ENCODE measurements around the gene UBALD2.
A peak's percentile ranks its signal among the peaks of the same experiment; 100 is the strongest.
"Not testable (repeated sequence)": the region's sequence is repeated elsewhere in the genome, so short reads cannot be mapped to it uniquely, and the experiment has no call there.

Gene UBALD2

GRCh38 chr17:76265624-76266243 lies 586 bp downstream of the UBALD2 start:
- Histone ChIP-seq H3K36me3 (ENCODE audit: insufficient read depth, low read length) (peaks cover 48% of the 10 kb centered on the region), H3K79me2 (ENCODE audit: insufficient read depth, low read length) (peaks cover 51% of the 10 kb centered on the region), H3K27me3 (ENCODE audit: insufficient read depth, low read length, poor library complexity) (no peaks in the 10 kb centered on the region), H3K9me3 (ENCODE audit: insufficient read depth, low read length, severe bottlenecking) (no peaks in the 10 kb centered on the region), H3K4me1 (ENCODE audit: insufficient read depth, low read length) (peaks cover 58% of the 10 kb centered on the region), H3K4me3 (ENCODE audit: low read depth in 1 of 2, low read length in 2 of 2) (peak overlapping the region; percentile 76 to 92; a peak in 3 of 4 replicates), H2AFZ (ENCODE audit: low read depth, low read length) (peak overlapping the region; percentile 68; the same call in 1 of the 2 replicates), H3K9ac (ENCODE audit: low read depth, low read length) (peak overlapping the region; percentile 96), H3K27ac (ENCODE audit: low read length) (peak overlapping the region; percentile 77), H4K20me1 (ENCODE audit: insufficient read depth, low read length) (peaks cover 41% of the 10 kb centered on the region), H3K4me2 (ENCODE audit: insufficient read depth, low read length) (peak overlapping the region; percentile 91)
- ATAC-seq (ENCODE audit: insufficient read depth, low read depth) (peak; percentile 15; the same call in 1 of the 3 replicates), DNase-seq (peak; percentile 64)
- TF ChIP-seq EZH2 (IDR thresholded peaks at IDR 0.05; ENCODE audit: borderline replicate concordance, low read depth, low read length, severe bottlenecking) (no peak), CTCF (IDR thresholded peaks at IDR 0.05; ENCODE audit: borderline replicate concordance, extremely low read depth, low read length, poor library complexity, severe bottlenecking) (no peak)

- DNase-seq (peak; percentile 40), ATAC-seq (ENCODE audit: insufficient read depth, low read depth) (no peak)
- Histone ChIP-seq H3K9ac (ENCODE audit: low read depth, low read length) (peak overlapping the region; percentile 96), H3K4me3 (ENCODE audit: low read depth in 1 of 2, low read length in 2 of 2) (peak overlapping the region; percentile 76 to 92), H3K9me3 (ENCODE audit: insufficient read depth, low read length, severe bottlenecking) (no peaks in the 10 kb centered on the region), H3K36me3 (ENCODE audit: insufficient read depth, low read length) (peaks cover 54% of the 10 kb centered on the region), H3K4me2 (ENCODE audit: insufficient read depth, low read length) (peak overlapping the region; percentile 91), H2AFZ (ENCODE audit: low read depth, low read length) (no peak overlapping the region), H3K27me3 (ENCODE audit: insufficient read depth, low read length, poor library complexity) (no peaks in the 10 kb centered on the region), H3K27ac (ENCODE audit: low read length) (peak overlapping the region; percentile 77), H3K4me1 (ENCODE audit: insufficient read depth, low read length) (peaks cover 63% of the 10 kb centered on the region), H4K20me1 (ENCODE audit: insufficient read depth, low read length) (peaks cover 48% of the 10 kb centered on the region), H3K79me2 (ENCODE audit: insufficient read depth, low read length) (peaks cover 54% of the 10 kb centered on the region)
- TF ChIP-seq EZH2 (IDR thresholded peaks at IDR 0.05; ENCODE audit: borderline replicate concordance, low read depth, low read length, severe bottlenecking) = no peak
- TF ChIP-seq CTCF (IDR thresholded peaks at IDR 0.05; ENCODE audit: borderline replicate concordance, extremely low read depth, low read length, poor library complexity, severe bottlenecking) = no peak
Observed at GRCh38 chr17:76266244-76266938, 1.2 kb downstream of the UBALD2 start.

- peaks cover 52% of the 10 kb centered on the region for H4K20me1 ChIP-seq (ENCODE audit: insufficient read depth, low read length)
- H3K27ac ChIP-seq (ENCODE audit: low read length) = peak overlapping the region; percentile 77
- DNase-seq (no peak), ATAC-seq (ENCODE audit: insufficient read depth, low read depth) (no peak)
- no peaks in the 10 kb centered on the region for H3K27me3 ChIP-seq (ENCODE audit: insufficient read depth, low read length, poor library complexity)
- H3K9ac ChIP-seq (ENCODE audit: low read depth, low read length) = peak overlapping the region; percentile 96
- H3K9me3 ChIP-seq (ENCODE audit: insufficient read depth, low read length, severe bottlenecking) = no peaks in the 10 kb centered on the region
- H3K36me3 ChIP-seq (ENCODE audit: insufficient read depth, low read length) = peaks cover 60% of the 10 kb centered on the region
- peaks cover 54% of the 10 kb centered on the region for H3K79me2 ChIP-seq (ENCODE audit: insufficient read depth, low read length)
- TF ChIP-seq EZH2 (IDR thresholded peaks at IDR 0.05; ENCODE audit: borderline replicate concordance, low read depth, low read length, severe bottlenecking) (no peak), CTCF (IDR thresholded peaks at IDR 0.05; ENCODE audit: borderline replicate concordance, extremely low read depth, low read length, poor library complexity, severe bottlenecking) (no peak)
- H2AFZ ChIP-seq (ENCODE audit: low read depth, low read length) = no peak overlapping the region
- H3K4me1 ChIP-seq (ENCODE audit: insufficient read depth, low read length) = peaks cover 56% of the 10 kb centered on the region
- peak overlapping the region; percentile 76 to 92; a peak in 3 of 4 replicates for H3K4me3 ChIP-seq (ENCODE audit: low read depth in 1 of 2, low read length in 2 of 2)
- peak overlapping the region; percentile 91 for H3K4me2 ChIP-seq (ENCODE audit: insufficient read depth, low read length)
Observed at GRCh38 chr17:76267051-76267576, 2.0 kb downstream of the UBALD2 start.

- H3K4me2 ChIP-seq (ENCODE audit: insufficient read depth, low read length) = peak overlapping the region; percentile 91
- H3K27me3 ChIP-seq (ENCODE audit: insufficient read depth, low read length, poor library complexity); H2AFZ ChIP-seq (ENCODE audit: low read depth, low read length); H3K9me3 ChIP-seq (ENCODE audit: insufficient read depth, low read length, severe bottlenecking); ATAC-seq (ENCODE audit: insufficient read depth, low read depth); DNase-seq: not testable (repeated sequence)
- peak overlapping the region; percentile 96; the same call in 1 of the 2 replicates for H3K9ac ChIP-seq (ENCODE audit: low read depth, low read length)
- H3K4me3 ChIP-seq (ENCODE audit: low read depth in 1 of 2, low read length in 2 of 2) = peak overlapping the region in 1 of 2 experiments; percentile 76; a peak in 1 of 4 replicates
- H3K27ac ChIP-seq (ENCODE audit: low read length) = peak overlapping the region; percentile 41; the same call in 1 of the 2 replicates
- H4K20me1 ChIP-seq (ENCODE audit: insufficient read depth, low read length) = peaks cover 52% of the 10 kb centered on the region
- peaks cover 54% of the 10 kb centered on the region for H3K79me2 ChIP-seq (ENCODE audit: insufficient read depth, low read length)
- H3K4me1 ChIP-seq (ENCODE audit: insufficient read depth, low read length) = peaks cover 56% of the 10 kb centered on the region
- H3K36me3 ChIP-seq (ENCODE audit: insufficient read depth, low read length) = peaks cover 60% of the 10 kb centered on the region
Observed at GRCh38 chr17:76267581-76268001, 2.4 kb downstream of the UBALD2 start.

Measured in DND-41 (cell line).